Measurements from ENCODE around the gene CEP44. TPM values are rescaled to one million over a fixed set of nuclear protein-coding genes. Genes with fewer than 3 reads are reported as not detected.
"Not testable (repeated sequence)": the region's sequence is repeated elsewhere in the genome, so short reads cannot be mapped to it uniquely, and the experiment has no call there.

CEP44 gene
- total and polyA plus RNA-seq, 10 of the 15 experiments (the other 5 are each of a cell fraction or from before 2014, with no cell fraction given): 7.6 to 19.8 (median 14.2) TPM

DNA sequence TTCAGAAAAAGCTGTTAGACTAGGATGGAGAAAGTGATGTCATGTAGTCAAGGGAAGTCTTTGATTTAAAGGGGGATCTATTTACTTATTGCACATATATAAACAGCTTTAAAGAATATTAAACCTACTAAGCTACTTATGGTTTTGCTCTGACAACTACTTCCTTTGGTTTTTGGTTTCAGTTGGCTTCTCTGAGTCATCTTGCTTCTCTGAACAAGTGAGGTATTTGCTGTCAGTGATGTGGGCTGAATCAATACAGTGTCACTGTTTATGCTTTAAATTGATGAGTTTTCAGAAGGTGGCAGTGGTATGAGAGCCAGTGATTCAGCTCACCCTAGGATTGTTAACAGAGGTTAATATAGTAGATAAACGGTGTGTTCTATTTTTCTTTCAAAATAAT lies 75.1 kb downstream of the CEP44 start (continued):
- no peak for TF ChIP-seq TBL1XR1 (IDR thresholded peaks at IDR 0.05; ENCODE audit: low read depth, low read length)

DNA sequence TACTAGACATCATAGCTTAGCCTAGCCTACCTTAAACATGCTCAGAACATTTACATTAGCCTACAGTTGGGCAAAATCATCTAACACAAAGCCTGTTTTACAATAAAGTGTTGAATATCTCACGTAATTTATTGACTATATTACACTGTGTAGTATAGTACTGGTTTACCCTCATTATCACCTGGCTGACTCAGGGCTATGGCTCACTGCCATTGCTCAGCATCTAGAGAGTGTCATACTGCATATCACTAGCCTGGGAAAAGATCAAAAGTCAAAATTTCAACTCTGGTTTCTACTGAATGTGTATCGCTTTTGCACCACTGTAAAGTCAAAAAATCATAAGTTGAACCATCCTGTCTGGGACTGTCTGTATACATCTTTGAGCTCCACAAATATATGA lies 78.6 kb downstream of the CEP44 start:
- no peak overlapping the region for H3K4me2 ChIP-seq (ENCODE audit: control insufficient read depth, insufficient read depth)
- no peaks in the 10 kb centered on the region for H3K27me3 ChIP-seq (replicated peaks in 1 of 2; ENCODE audit: control insufficient read depth in 2 of 2, insufficient read depth in 2 of 2, low read length in 1 of 2)
- ATAC-seq (no peak), DNase-seq (ENCODE audit: low read depth, low spot score) (no peak), FAIRE-seq (no peak)
- intact Hi-C loops (cut with micrococcal nuclease; ENCODE audit: unreplicated experiment) (no loop called here), in situ Hi-C loops (cut with MboI) (loop anchor here (10.0 kb wide), 2 partner anchors 272 to 1172 kb away; no protein-coding TSS in a partner anchor)
- no peak overlapping the region for H3K27ac ChIP-seq (ENCODE audit: control insufficient read depth, insufficient read depth)
- no peak overlapping the region for H3K4me3 ChIP-seq
- WGBS (ENCODE audit: insufficient coverage, insufficient replicate concordance, low lambda C conversion rate, missing lambda C conversion rate): 71% methylated on average over 2 of the region's 2 CpGs
- no peak for TF ChIP-seq NR2C2 (IDR thresholded peaks at IDR 0.05; ENCODE audit: borderline replicate concordance, control insufficient read depth, insufficient read length, low read depth)
- TF ChIP-seq STAT1 (conservative IDR thresholded peaks at IDR 0.05): no peak
- no peak for TF ChIP-seq MYC (IDR thresholded peaks at IDR 0.05; ENCODE audit: insufficient read depth, insufficient read length, insufficient replicate concordance, low read length, severe bottlenecking)
- TF ChIP-seq, protein P1, sequence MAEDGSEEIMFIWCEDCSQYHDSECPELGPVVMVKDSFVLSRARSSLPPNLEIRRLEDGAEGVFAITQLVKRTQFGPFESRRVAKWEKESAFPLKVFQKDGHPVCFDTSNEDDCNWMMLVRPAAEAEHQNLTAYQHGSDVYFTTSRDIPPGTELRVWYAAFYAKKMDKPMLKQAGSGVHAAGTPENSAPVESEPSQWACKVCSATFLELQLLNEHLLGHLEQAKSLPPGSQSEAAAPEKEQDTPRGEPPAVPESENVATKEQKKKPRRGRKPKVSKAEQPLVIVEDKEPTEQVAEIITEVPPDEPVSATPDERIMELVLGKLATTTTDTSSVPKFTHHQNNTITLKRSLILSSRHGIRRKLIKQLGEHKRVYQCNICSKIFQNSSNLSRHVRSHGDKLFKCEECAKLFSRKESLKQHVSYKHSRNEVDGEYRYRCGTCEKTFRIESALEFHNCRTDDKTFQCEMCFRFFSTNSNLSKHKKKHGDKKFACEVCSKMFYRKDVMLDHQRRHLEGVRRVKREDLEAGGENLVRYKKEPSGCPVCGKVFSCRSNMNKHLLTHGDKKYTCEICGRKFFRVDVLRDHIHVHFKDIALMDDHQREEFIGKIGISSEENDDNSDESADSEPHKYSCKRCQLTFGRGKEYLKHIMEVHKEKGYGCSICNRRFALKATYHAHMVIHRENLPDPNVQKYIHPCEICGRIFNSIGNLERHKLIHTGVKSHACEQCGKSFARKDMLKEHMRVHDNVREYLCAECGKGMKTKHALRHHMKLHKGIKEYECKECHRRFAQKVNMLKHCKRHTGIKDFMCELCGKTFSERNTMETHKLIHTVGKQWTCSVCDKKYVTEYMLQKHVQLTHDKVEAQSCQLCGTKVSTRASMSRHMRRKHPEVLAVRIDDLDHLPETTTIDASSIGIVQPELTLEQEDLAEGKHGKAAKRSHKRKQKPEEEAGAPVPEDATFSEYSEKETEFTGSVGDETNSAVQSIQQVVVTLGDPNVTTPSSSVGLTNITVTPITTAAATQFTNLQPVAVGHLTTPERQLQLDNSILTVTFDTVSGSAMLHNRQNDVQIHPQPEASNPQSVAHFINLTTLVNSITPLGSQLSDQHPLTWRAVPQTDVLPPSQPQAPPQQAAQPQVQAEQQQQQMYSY (CRISPR knock-in tag; IDR thresholded peaks at IDR 0.05): no peak
- no peaks in the 10 kb centered on the region for H3K9me3 ChIP-seq (replicated peaks; ENCODE audit: control insufficient read depth, insufficient read depth, low read length)
- SMC1A ChIA-PET (ENCODE audit: uncharacterized antibody, unreplicated experiment): interaction anchor here (0.9 to 2.5 kb wide), 6 partner anchors 9 to 351 kb away, joined by 3 to 7 read pairs (median 4); no protein-coding TSS in a partner anchor
- H3K36me3 ChIP-seq (ENCODE audit: control insufficient read depth in 2 of 2, insufficient read depth in 2 of 2, low read length in 1 of 2): no peaks in the 10 kb centered on the region
- H2AFZ ChIP-seq (ENCODE audit: control insufficient read depth, low read depth, low read length): no peak overlapping the region
- H3K79me2 ChIP-seq (ENCODE audit: control insufficient read depth, insufficient read depth, low read length): no peaks in the 10 kb centered on the region
- RAD21 ChIA-PET (ENCODE audit: unreplicated experiment): interaction anchor here (0.5 to 1.8 kb wide), 4 partner anchors 270 to 587 kb away, joined by 3 to 8 read pairs (median 4); no protein-coding TSS in a partner anchor
- no peak overlapping the region for H3K9ac ChIP-seq (ENCODE audit: control insufficient read depth, insufficient read depth, low read length)
- peaks cover 14% of the 10 kb centered on the region for H3K4me1 ChIP-seq (ENCODE audit: control insufficient read depth, insufficient read depth, low read length)
- CTCF ChIA-PET: interaction anchor here (1.0 to 3.2 kb wide), 4 partner anchors 10 to 402 kb away, joined by 4 to 20 read pairs (median 7); no protein-coding TSS in a partner anchor
- BruUV-seq (replicated peaks): no TSS peak
- H4K20me1 ChIP-seq (ENCODE audit: control insufficient read depth, insufficient read depth): no peaks in the 10 kb centered on the region
- POLR2A ChIA-PET: no interaction called here

DNA sequence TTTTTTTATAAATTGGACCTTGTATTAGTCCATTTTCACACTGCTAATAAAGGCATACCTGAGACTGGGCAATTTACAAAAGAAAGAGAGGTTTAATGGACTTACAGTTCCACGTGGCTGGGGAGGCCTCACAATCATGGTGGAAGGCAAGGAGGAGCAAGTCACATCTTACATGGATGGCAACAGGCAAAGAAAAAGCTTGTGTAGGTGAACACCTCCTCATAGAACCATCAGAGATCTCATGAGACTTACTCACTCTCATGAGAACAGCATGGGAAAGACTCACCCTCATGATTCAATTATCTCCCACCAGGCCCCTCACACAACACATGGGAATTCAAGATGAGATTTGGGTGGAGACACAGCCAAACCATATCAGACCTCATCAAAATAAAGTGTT lies 80.1 kb downstream of the CEP44 start:
- H3K9me3 ChIP-seq (replicated peaks; ENCODE audit: control insufficient read depth, insufficient read depth, low read length); H3K9ac ChIP-seq (ENCODE audit: control insufficient read depth, insufficient read depth, low read length); H3K27me3 ChIP-seq (replicated peaks in 1 of 2; ENCODE audit: control insufficient read depth in 2 of 2, insufficient read depth in 2 of 2, low read length in 1 of 2); intact Hi-C loops (cut with micrococcal nuclease; ENCODE audit: unreplicated experiment); BruUV-seq (replicated peaks); H3K79me2 ChIP-seq (ENCODE audit: control insufficient read depth, insufficient read depth, low read length); H4K20me1 ChIP-seq (ENCODE audit: control insufficient read depth, insufficient read depth); H3K27ac ChIP-seq (ENCODE audit: control insufficient read depth, insufficient read depth); H3K4me2 ChIP-seq (ENCODE audit: control insufficient read depth, insufficient read depth); H3K4me1 ChIP-seq (ENCODE audit: control insufficient read depth, insufficient read depth, low read length); DNase-seq (ENCODE audit: low read depth, low spot score); FAIRE-seq; H2AFZ ChIP-seq (ENCODE audit: control insufficient read depth, low read depth, low read length); H3K4me3 ChIP-seq; H3K36me3 ChIP-seq (ENCODE audit: control insufficient read depth in 2 of 2, insufficient read depth in 2 of 2, low read length in 1 of 2); ATAC-seq: not testable (repeated sequence)
- SMC1A ChIA-PET (ENCODE audit: uncharacterized antibody, unreplicated experiment): interaction anchor here (0.7 to 1.4 kb wide), 5 partner anchors 119 to 950 kb away, joined by 3 to 7 read pairs (median 3); no protein-coding TSS in a partner anchor
- WGBS (ENCODE audit: insufficient coverage, insufficient replicate concordance, low lambda C conversion rate, missing lambda C conversion rate): 0% methylated on average over 1 of the region's 1 CpG
- in situ Hi-C loops (cut with MboI): loop anchor here (10.0 kb wide), 2 partner anchors 271 to 1171 kb away; no protein-coding TSS in a partner anchor
- RAD21 ChIA-PET (ENCODE audit: unreplicated experiment): interaction anchor here (1.3 kb wide), 1 partner anchor 268 kb away, joined by 6 read pairs; no protein-coding TSS in a partner anchor
- POLR2A ChIA-PET: interaction anchor here (0.7 kb wide), 1 partner anchor 29 kb away, joined by 7 read pairs; no protein-coding TSS in a partner anchor
- CTCF ChIA-PET: interaction anchor here (1.5 to 3.2 kb wide), 4 partner anchors 9 to 351 kb away, joined by 3 to 20 read pairs (median 10); no protein-coding TSS in a partner anchor
